Rectal smooth muscle tissue (tissue), 1 donor: ENCODE results near the gene SCAP.

Experiments
- H3K27ac ChIP-seq: one replicate; pipeline ENCODE4 v1.7.0; 2013; ENCODE audit warnings: low read depth, low read length, inconsistent platforms
- H3K27me3 ChIP-seq: one replicate; pipeline ENCODE4 v1.7.0; 2013; ENCODE audit warnings: low read length; ENCODE audit not compliant: control insufficient read depth, insufficient read depth
- H3K36me3 ChIP-seq: one replicate; pipeline ENCODE4 v1.7.0; 2013; ENCODE audit warnings: low read length; ENCODE audit not compliant: control insufficient read depth, insufficient read depth
- H3K4me1 ChIP-seq: one replicate; pipeline ENCODE4 v1.7.0; 2013; ENCODE audit warnings: low read length; ENCODE audit not compliant: control insufficient read depth, insufficient read depth
- H3K4me3 ChIP-seq: one replicate; pipeline ENCODE4 v1.7.0; 2013; ENCODE audit warnings: low read length
- H3K9ac ChIP-seq: one replicate; pipeline ENCODE4 v1.7.0; 2013; ENCODE audit warnings: low read length

Gene SCAP

GRCh38 chr3:47414666-47415587, 60.8 kb downstream of the SCAP start:
- no peak overlapping the region for H3K9ac ChIP-seq
- peaks cover 37% of the 10 kb centered on the region for H3K36me3 ChIP-seq
- H3K27me3 ChIP-seq: no peaks in the 10 kb centered on the region
- H3K27ac ChIP-seq: no peak overlapping the region
- no peak overlapping the region for H3K4me3 ChIP-seq
- H3K4me1 ChIP-seq: no peaks in the 10 kb centered on the region

GRCh38 chr3:47414161-47414564, 61.6 kb downstream of the SCAP start:
- no peak overlapping the region for H3K27ac ChIP-seq
- H3K4me3 ChIP-seq: no peak overlapping the region
- H3K9ac ChIP-seq: no peak overlapping the region
- no peaks in the 10 kb centered on the region for H3K4me1 ChIP-seq
- no peaks in the 10 kb centered on the region for H3K27me3 ChIP-seq
- peaks cover 37% of the 10 kb centered on the region for H3K36me3 ChIP-seq

GRCh38 chr3:47413751-47414150, 62.0 kb downstream of the SCAP start:
- H3K4me1 ChIP-seq: no peaks in the 10 kb centered on the region
- no peak overlapping the region for H3K27ac ChIP-seq
- no peaks in the 10 kb centered on the region for H3K27me3 ChIP-seq
- no peak overlapping the region for H3K4me3 ChIP-seq
- no peak overlapping the region for H3K9ac ChIP-seq
- H3K36me3 ChIP-seq: peaks cover 41% of the 10 kb centered on the region

- Histone ChIP-seq H3K36me3 (peaks cover 47% of the 10 kb centered on the region), H3K4me3 (no peak overlapping the region), H3K27me3 (no peaks in the 10 kb centered on the region), H3K27ac (no peak overlapping the region), H3K4me1 (no peaks in the 10 kb centered on the region), H3K9ac (no peak overlapping the region)
Measured at GRCh38 chr3:47412842-47413520, 62.8 kb downstream of the SCAP start.

GRCh38 chr3:47412453-47412756, 63.3 kb downstream of the SCAP start:
- H3K36me3 ChIP-seq: peaks cover 52% of the 10 kb centered on the region
- H3K4me1 ChIP-seq: no peaks in the 10 kb centered on the region
- H3K27me3 ChIP-seq: no peaks in the 10 kb centered on the region
- no peak overlapping the region for H3K27ac ChIP-seq
- no peak overlapping the region for H3K9ac ChIP-seq
- H3K4me3 ChIP-seq: no peak overlapping the region

- H3K9ac ChIP-seq: no peak overlapping the region
- H3K4me3 ChIP-seq: no peak overlapping the region
- no peaks in the 10 kb centered on the region for H3K27me3 ChIP-seq
- no peak overlapping the region for H3K27ac ChIP-seq
- H3K4me1 ChIP-seq: no peaks in the 10 kb centered on the region
- peaks cover 54% of the 10 kb centered on the region for H3K36me3 ChIP-seq
Measured at GRCh38 chr3:47411696-47412452, 63.9 kb downstream of the SCAP start.

GRCh38 chr3:47410801-47411646, 64.7 kb downstream of the SCAP start:
- H3K36me3 ChIP-seq: peaks cover 50% of the 10 kb centered on the region
- no peaks in the 10 kb centered on the region for H3K27me3 ChIP-seq
- H3K9ac ChIP-seq: no peak overlapping the region
- H3K27ac ChIP-seq: no peak overlapping the region
- H3K4me1 ChIP-seq: no peaks in the 10 kb centered on the region
- H3K4me3 ChIP-seq: no peak overlapping the region

GRCh38 chr3:47410417-47410720, 65.4 kb downstream of the SCAP start:
- no peak overlapping the region for H3K27ac ChIP-seq
- H3K4me3 ChIP-seq: no peak overlapping the region
- H3K27me3 ChIP-seq: no peaks in the 10 kb centered on the region
- H3K9ac ChIP-seq: no peak overlapping the region
- peaks cover under 1% of the 10 kb centered on the region for H3K4me1 ChIP-seq
- H3K36me3 ChIP-seq: peaks cover 48% of the 10 kb centered on the region

- no peak overlapping the region for H3K9ac ChIP-seq
- H3K27me3 ChIP-seq: no peaks in the 10 kb centered on the region
- H3K4me1 ChIP-seq: peaks cover 5% of the 10 kb centered on the region
- no peak overlapping the region for H3K4me3 ChIP-seq
- H3K36me3 ChIP-seq: peaks cover 48% of the 10 kb centered on the region
- H3K27ac ChIP-seq: no peak overlapping the region
Measured at GRCh38 chr3:47409688-47410416, 65.9 kb downstream of the SCAP start.

- no peak overlapping the region for H3K9ac ChIP-seq
- peaks cover 10% of the 10 kb centered on the region for H3K4me1 ChIP-seq
- H3K27ac ChIP-seq: no peak overlapping the region
- peaks cover 43% of the 10 kb centered on the region for H3K36me3 ChIP-seq
- H3K27me3 ChIP-seq: no peaks in the 10 kb centered on the region
- H3K4me3 ChIP-seq: no peak overlapping the region
Measured at GRCh38 chr3:47409284-47409683, 66.5 kb downstream of the SCAP start.

- peaks cover 12% of the 10 kb centered on the region for H3K4me1 ChIP-seq
- no peak overlapping the region for H3K9ac ChIP-seq
- no peak overlapping the region for H3K27ac ChIP-seq
- no peaks in the 10 kb centered on the region for H3K27me3 ChIP-seq
- no peak overlapping the region for H3K4me3 ChIP-seq
- peaks cover 38% of the 10 kb centered on the region for H3K36me3 ChIP-seq
Measured at GRCh38 chr3:47408839-47409229, 66.9 kb downstream of the SCAP start.
